Measurements from ENCODE around the gene ALCAM.

Gene ALCAM

DNA sequence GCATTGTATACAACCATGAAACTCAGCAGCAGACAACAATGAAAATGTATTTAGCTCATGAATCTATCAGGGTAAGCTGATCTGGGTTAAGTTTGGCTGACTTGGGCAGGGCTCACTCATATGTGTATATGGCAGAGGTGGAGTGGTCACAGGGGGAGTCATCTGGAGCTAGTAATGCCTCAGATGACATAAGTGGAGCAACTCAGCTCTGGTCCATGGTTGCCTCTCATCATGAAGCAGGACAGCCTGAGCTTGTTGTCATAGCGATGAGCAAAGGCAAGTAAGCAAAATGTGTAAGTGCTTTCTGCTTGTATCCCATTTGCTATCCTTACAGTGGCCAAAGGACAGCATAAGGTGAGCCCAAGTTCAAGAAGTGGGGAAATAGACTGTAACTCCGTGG, 64.5 kb downstream of the ALCAM start:
- no peak for FAIRE-seq

DNA sequence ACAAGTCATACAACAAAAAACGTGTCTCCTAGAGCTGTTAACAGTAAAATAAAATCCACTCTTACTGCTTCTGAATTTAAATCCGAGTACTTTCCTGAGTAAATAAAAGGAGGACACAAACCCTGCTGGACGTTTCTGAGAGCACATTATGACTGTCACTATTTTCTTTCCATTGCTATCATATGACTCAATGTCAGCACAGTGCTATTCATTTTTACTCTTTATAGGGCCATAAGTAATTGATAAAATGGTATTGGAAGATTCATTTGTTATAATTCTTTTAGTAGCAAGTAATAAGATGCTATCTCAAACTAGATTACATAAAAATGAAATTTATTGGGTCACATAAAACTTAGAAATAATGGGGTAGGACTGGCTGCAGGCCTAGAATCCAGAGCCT, 68.6 kb downstream of the ALCAM start:
- no peak for FAIRE-seq

DNA sequence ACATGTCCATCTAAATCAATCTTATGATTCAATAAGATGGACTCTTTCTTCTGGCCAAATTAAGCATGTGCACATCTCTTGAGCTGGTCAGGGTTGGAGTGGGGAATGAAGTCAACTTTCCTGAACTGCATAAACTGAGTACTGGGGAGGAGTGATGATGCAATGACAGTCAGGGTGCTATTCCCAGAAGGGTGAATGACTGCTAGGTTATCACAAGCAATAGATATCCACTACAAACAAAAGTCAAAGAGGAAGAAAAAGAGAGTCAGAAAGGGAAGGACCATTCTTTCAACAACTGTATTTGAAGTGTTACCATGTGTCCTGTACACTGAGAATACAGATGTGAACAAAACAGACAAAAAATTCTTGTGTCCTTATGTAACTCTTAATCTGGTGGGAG, 70.0 kb downstream of the ALCAM start:
- FAIRE-seq = no peak

DNA sequence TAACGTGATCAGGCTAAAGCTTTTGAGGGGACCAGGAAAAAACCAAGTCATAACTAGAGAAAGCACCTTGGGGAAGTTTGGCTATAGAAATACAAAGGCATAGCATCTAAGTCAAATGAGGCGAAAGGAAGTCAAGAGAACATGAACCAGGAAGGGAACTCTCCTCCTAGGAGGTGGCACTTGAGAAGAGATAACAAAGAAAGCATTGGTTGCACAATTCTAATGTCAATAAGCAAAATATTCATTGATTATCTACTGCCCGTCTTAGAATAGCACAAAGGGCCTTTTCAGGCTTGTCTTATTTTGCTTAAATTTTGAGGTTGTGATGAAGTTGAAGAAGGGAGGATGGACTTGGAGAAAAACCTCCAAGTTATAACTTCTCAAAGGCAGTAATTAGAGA, 73.4 kb downstream of the ALCAM start:
- no peak for FAIRE-seq

DNA sequence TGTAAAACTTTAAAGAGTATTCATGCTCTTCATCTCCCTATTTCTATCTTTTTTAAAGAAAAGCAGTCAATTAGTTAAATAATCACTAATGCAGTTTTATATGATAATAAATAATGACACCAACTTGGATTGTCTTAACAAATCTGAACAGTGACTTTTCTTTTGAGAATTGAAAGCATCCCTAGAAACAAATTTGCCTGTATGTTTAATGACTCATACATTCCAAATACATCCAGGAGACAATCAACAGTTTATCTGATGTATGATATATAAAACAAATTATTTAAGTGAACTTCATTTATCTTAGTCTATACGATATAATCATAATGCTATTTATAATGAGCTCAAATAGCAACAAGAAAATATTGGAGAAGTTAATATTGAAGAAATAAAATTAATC, 78.0 kb downstream of the ALCAM start:
- no peak for FAIRE-seq

DNA sequence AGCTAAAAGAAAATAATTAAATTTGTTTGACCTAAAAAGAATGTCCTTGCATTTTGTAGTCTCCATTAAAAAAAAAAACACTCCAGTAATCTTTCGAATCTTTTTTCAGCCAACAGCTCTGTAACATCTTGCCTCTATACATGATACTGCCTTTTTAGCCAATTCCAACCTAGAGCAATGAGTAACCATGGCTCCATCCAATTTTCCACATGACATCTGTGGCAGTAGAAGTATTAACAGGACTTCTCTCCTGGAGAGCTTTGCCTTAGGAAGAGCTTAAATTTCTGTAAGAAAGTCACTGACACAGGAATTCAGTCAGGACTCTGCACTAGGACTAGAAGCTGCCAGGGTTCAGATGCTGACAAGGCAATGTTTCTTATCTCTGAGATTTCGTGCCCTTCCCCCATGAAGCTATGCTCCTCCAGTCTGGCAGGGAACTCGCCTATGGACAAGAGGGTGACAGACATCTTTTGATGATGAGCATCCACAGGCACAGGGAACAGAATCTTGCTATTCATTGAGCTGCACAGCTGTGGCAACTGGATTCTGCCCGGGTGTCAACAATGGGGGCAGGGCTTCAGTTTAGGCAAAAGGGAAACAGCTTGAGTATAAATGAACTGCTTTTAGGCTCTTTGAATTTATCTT, 81.8 kb downstream of the ALCAM start:
- no peak for FAIRE-seq

DNA sequence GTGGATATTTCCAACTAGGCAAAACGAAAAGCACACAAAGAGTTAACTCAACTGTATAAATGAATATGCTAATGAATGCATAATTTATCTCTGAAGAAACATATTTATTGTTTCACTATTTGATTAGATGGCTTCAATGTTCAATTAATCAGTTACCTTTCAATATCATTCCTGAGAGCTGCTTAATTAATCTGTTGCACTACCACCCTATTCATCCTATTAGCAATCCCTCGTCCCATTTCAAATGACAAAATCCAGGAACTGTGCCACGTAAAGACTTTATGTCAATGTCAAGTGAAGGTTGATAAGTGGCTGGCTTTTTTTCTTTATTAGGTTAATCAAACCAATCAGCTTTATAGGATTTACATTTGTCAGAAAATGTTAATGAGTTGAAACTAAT, 82.7 kb downstream of the ALCAM start:
- no peak for FAIRE-seq

DNA sequence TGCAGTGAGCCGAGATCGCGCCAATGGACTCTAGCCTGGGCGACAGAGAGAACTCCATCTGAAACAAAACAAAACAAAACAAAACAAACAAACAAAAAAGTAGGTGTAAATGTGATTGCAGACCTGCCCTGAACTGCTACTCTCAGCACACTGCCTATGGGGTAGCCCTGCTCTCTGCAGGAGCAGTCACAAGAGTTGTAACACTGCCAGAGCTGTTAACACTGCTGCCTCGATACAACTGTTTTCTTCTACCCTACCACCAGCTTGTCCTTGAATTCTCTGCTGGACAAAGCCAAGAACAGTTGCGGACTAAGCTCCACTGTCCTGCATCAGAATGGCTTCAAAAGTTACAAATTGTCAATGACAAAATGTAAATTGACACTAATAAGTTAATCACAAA, 89.3 kb downstream of the ALCAM start:
- FAIRE-seq = no peak

DNA sequence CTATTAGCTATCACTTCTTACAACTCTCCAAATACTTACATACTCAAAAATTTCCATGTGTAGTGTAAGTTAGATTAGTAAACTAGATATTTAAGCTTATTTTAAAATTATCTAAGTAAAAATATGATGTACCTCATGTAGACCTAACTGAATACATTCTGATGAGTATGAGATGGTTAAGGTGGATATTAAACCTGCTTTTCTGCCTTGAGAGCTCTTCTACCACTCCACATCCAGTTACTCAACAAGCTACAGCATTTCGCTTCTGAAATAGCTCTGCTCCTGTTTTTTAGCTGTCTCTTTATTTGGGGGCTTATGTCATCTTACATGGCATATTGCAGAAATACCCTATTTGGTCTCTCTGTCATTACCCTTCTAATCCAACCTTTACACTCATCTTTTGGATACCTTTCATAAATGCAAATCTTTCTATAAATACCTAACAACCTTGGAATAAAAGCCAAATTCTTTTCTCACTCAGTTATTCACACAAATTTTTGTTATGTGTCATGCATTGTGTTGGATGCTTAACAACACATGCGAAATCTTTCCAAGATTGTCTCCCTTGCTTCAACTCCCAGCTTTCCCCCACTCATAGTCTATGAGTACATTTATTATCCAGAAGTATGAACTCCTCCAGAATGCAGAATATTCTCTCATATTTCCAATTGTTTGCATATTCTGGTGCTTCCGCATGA, 92.0 kb downstream of the ALCAM start:
- FAIRE-seq = no peak

DNA sequence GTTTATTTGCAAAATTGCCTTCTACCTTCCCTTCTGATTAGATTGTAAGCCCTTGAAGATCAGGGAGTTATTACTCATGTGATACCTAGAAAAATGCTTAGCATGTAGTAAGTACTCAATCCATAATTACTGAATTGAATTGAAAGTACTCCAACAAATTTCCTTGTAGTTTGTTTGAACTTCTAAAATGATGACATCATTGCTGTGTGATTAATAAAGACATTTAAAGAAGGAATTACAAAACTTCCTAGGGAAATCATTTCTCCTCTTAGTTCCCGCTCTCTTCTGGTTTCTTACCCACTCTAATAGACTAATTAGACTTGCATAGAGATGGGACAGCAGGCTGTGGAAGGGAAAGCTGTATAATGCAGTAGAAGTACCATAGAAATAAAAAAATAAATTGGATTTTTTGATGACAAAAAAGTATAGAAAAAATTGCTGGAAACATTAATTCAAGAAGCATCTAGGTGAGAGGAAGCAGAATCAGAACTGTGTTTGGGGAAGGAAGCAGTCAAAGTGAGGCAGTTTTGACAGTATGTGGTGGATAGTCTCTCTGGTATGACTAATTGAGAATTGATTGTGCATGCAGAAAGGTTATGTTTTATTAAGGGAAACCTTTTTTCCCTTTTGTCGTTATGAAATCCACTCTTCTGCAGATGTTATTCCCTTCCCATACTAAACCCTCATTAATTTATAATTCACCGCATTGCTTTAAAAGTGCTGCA, 93.0 kb downstream of the ALCAM start:
- no peak for FAIRE-seq

DNA sequence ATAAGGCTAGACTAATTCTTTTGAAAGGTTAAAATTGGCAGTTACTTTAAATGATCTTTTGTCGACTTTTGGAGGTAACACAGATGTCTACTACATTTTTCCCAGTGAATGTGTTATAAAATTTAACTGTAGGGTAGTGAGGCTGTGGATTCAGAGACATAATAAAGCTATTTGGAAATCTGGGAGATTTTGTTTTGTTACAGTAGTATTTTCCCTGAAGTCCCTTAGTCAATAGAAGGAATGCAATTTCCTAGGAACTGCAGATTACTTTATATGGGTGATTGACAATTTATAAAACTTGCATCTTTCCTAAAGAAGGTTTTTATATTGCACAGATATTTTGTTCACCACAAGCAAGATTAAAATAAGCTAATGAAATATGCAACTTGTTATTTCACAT, 96.9 kb downstream of the ALCAM start:
- no peak for FAIRE-seq

DNA sequence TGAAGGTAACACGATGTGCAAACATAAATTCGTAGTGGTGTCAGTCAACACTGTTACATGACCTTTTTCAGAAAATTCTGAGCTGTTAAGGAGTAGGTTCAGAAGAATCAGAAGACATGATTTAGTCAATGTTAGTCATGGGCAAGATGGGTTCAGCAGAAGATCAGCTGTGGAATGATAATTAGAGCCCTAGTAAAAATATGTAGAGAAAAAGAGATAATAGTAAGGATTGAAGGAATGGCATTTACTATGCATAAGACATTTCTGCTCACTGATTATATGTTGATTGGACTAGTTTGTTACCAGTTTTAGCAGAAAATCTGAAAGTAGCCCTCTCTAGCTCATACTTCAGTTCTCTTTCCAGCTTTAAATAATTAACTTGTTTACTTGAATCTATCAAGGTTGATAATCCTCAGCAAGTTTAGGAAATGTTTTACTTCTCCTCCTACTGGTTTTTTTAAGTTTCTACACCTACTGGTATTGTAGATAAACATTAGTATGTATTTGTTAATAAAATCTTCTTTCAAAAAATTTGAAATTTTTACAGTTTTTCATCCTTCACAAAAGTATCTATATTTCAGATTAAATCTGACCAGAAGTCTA, 98.6 kb downstream of the ALCAM start:
- FAIRE-seq = no peak

DNA sequence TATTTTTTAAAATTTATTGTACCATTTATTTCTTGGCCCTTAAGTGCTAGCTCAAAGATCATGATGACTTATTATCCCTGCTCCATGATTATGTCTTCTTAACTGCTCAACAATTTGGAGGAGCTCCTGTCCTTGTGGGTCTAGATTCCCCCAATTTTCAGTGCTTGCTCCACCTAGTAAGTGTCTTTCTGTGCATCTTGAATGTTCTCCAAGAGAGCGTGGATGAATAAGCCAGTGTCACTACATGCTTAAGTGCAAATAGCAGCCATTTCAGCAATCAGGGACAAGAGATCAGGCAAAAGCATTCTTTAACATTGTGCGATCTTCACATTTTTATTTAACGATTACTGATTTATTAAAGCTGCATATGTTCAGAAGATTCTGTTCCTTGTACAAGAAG, 99.4 kb downstream of the ALCAM start:
- no peak for FAIRE-seq

DNA sequence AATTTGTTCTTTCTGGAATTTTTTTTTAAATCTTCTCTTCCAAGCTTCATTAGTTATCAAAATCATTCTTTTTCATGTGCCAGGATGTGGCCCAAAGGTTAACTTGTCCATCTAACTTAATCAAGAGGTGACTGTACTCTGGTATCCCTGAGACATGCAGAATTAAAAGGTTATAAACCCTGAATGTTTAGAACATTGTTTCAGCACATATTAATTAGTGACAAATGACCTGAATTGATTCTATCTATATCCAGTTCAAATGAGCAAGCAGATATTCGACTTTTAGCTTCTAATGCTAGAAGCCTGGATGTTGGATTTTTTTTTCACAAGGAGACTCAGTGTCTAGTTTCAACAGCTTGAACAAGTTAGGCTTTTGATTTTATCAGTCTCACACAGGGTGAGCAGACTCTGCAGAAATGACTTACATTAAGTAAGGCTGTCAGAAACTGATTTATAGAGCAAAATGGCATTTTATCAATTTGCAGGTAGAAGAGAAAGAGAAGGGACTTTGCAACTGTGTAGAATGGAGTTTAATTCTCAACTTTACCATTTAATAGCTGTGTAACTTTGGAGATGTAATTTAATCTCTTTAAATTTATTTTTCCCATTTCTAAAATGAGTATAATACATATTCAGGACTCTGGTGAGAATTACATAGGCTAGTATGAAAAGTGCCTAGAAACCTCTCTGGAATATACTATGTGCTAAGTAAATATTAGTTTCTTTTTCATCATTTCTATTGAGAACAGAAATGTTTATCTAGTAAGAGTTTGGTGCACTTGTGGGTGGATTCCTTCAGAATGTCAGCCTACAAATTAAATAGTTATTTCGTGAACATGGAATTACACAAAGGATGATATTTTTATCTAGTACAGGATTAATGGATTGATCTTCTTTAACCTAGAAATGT, 100.0 kb downstream of the ALCAM start:
- FAIRE-seq = no peak

DNA sequence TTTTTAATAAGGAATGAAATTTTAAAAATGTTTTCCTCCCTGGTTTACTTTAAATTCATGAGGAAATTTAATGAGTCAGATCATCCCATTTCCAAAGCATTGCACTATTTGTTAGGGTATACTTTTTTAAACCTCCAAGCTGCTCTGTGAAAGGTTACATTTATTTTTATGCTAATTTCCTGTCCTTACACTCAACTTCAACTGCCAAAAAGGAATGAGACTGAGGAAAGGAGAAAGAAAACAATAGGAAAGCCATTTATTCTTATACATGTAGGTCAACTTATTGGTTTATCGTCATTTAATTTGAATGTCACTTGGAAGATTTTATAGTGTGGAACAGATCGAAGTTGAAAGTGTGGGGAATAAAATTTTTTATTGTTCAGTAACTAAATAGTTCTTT, 104.1 kb downstream of the ALCAM start:
- FAIRE-seq = no peak

DNA sequence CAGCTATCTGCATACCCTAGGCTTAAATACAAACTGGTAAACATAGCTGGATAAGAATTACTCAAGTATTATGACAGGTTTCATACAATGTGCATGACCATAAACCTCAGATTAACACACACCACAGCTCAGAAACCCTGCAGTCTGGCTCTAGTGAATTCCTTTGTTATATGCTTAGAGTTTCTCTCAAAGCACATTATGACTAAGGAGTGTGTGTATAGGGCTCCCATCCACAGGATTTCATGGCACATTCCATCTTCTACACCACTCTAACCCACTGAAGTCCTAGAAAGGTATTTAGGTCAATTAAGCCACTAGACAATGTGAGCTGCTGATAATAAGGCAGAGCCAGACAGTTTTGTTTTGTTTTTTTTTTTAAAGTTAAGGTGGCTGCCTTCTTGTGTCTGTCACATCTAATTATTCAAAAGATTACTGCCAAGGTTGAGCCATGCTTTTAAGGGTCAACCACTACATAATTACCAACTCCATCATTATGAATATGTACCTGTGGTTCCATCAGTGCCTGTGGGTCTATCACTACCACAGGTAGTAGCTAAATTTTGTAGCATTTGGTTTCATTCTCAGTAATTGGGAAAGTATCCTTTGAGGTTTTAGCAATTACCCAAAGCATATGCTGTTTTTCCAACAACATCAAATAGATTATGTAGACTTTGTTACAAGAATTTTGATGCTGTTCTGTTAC, 107.0 kb downstream of the ALCAM start:
- no peak for FAIRE-seq

DNA sequence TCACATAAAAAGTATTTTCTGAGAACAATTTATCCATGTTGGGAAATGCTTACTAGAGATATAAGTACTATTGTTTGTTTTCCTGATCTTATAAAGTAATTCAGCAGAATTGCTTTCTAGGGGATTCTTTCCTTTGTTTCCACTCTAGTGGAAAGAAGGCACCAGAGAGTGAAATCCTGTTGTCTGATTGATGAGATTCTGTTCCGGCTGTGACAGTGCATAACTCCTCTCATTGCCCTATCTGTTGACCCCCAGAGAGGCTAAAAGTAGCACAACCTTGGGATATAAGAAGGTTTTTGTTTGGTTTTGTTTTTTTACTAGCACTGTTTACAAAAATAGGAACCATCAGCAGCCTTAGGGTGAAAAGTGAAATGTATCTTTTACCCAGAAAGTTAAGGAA, 114.1 kb downstream of the ALCAM start:
- FAIRE-seq = no peak

DNA sequence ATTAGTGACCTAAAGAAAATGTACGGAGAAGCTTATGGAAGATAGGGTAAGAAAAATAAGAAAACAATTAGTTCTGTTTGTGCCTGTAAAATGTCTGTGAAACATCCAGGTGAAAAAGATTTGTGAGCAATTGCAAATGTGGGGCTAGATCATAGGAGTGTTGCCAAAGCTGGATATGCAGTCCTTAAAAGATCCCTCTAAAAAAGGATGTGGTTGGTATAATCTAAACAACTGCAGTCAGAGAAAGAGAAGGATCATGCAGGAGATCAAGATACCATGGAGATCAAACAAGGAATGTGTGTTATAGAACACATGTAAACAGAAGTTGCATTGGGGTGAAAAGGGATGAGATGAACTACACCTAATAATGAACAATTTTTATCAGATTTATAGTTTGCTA, 116.8 kb downstream of the ALCAM start:
- no peak for FAIRE-seq

DNA sequence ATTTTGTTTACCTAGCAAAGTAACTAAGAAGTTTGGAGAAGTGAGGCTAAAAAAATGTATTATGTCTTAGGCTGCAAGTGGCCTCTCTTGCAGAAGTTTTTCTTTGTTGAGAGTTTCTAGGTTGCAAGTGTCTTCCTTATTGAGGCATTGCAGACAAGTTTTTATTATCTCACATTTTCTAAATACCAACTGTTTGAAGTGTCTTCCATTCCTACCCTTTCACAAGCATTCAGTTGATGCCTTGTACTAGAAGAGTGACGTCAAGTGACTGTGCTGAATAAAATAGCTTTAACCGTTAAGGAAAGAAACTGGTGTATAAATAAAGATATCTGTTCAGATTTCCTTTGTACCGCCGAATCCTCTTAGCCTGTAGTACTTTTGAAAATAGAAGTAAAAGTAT, 123.3 kb downstream of the ALCAM start:
- FAIRE-seq = no peak

DNA sequence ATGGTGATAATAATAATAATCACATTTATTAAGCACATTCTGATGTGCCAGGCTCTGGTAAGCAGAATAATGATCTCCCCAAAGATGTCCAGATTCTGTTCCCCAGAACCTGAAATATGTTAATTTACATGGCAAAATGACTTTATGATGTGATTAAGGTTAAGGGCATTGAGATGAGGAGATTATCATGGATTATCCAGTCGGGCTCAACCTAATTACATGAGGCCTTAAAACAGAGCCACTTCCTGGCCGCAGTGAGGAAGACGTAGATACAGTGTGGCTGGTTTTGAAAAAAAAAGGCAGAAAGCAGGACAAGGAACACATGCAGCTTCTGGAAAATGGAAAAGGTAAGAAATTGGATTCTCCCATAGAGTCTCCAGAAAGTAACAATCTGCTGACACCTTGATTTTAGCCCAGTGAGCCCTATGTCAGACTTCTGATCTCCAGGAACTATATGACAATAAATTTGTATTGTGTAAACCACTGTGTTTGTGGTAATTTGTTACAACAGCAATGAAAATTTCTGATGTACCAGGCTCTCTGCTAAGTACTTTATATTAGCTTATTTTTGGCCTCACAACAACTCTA, 126.7 kb downstream of the ALCAM start:
- no peak for FAIRE-seq

DNA sequence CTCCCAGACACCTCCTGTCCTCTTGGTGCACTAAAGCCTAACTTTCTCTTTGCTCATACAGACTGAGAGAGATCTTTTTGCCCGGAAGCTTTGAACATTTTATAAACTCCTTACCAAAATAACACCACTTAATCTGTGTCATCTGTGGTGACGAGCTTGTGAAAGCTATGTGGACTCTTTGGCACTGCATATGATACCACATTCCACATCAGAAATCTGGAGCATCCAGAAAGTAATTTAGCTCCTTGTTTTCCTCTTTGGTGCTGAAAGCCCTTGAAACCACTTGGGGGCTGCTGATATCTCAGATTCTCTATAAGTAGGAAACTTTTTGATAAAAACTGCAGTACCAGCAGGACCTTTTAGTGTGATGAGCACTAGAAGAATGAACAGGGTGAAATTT, 128.3 kb downstream of the ALCAM start:
- FAIRE-seq = no peak

DNA sequence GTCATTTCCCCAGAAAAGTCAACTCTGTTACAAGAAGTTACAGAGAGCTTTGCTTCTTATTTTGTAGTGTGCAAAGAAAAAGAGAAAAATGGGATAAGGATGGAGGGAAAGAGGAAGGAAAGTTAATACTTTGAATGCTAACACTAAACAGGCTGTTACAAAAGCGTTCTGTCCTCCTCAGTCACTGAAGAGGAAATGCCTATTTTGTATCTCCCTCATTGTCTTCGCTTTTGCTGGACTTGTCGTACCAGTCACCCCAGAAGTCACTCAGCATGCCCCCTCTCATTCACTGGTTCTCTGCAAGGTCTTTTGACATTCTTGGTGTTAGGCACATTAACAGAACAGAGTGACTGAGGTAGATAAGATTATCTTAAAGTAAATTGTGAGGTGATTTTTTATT, 129.6 kb downstream of the ALCAM start:
- no peak for FAIRE-seq
